ENCODE results near the gene ATP1B1. TPM values are rescaled to one million over a fixed set of nuclear protein-coding genes. Genes with fewer than 3 reads are reported as not detected.
A peak's percentile ranks its signal among the peaks of the same experiment; 100 is the strongest.

Gene ATP1B1
- total RNA-seq, 1 donor, result 13.7 TPM

DNA sequence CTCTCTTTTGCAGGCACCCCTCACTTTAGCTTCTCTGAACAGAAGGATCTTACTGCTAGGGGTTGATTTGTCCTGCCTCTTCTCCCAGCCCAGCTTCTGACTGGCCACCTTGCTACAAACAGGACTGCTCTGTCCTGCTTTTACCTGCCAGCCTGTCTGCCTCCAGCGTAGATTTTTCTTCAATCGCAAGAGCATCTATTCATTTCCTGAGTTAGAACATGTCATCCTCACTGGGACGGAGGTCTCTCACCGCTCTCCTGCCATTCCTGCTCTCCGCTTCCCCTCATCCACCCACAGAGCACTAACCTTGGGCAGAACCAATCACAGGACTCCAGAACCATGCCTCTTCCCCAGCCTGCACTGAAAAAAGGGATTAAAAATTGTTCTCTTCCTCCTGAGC, 3.5 kb upstream of the ATP1B1 start:
- no peak for DNase-seq (ENCODE audit: low read depth)
- no peak overlapping the region for H3K4me3 ChIP-seq (ENCODE audit: low read depth, low read length)
- TF ChIP-seq, protein P1, sequence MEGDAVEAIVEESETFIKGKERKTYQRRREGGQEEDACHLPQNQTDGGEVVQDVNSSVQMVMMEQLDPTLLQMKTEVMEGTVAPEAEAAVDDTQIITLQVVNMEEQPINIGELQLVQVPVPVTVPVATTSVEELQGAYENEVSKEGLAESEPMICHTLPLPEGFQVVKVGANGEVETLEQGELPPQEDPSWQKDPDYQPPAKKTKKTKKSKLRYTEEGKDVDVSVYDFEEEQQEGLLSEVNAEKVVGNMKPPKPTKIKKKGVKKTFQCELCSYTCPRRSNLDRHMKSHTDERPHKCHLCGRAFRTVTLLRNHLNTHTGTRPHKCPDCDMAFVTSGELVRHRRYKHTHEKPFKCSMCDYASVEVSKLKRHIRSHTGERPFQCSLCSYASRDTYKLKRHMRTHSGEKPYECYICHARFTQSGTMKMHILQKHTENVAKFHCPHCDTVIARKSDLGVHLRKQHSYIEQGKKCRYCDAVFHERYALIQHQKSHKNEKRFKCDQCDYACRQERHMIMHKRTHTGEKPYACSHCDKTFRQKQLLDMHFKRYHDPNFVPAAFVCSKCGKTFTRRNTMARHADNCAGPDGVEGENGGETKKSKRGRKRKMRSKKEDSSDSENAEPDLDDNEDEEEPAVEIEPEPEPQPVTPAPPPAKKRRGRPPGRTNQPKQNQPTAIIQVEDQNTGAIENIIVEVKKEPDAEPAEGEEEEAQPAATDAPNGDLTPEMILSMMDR (IDR thresholded peaks at IDR 0.05; ENCODE audit: insufficient read depth, low read length), result no peak

DNA sequence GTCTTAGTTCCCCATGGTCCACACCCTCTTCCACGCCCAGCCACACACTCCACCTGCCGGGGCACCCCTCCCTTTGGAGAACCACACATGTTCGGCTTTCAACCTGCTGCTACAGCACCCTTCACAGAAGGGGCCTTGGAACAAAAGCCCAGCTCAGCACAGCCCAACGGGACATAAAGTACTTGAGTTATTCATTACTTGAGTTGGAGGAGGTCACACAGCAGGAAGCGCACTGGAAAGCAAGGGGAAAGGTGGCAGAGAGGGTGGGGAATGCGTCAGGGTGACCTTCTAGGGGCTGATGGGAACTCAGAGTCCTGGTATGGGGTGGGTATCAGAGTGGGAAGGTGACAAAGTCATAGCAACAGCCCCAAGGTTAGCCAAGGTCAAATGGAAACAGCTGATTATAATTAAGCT, 3.0 kb upstream of the ATP1B1 start:
- no peak for DNase-seq (ENCODE audit: low read depth)
- H3K4me3 ChIP-seq (ENCODE audit: low read depth, low read length), result no peak overlapping the region
- TF ChIP-seq, protein P1 (IDR thresholded peaks at IDR 0.05; ENCODE audit: insufficient read depth, low read length), result no peak

DNA sequence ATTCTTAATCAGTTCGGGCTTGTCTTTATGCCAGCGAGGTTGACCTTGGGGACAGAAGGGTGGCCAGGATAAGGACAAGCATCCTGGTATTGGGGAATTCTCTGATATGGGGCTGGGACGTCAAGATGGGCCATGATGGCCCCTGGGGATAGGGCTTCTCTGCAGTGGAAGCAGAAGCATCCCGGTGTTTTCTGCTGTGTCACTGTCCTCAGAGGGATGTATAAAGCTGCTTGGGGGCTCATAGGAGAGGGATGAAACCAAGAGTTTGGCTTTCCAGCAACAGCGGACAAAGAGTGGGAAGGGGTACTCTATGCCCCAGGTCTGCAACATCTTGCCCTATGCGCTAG, 1.4 kb upstream of the ATP1B1 start:
- DNase-seq (ENCODE audit: low read depth), result no peak
- no peak overlapping the region for H3K4me3 ChIP-seq (ENCODE audit: low read depth, low read length)
- TF ChIP-seq, protein P1 (IDR thresholded peaks at IDR 0.05; ENCODE audit: insufficient read depth, low read length), result no peak

DNA sequence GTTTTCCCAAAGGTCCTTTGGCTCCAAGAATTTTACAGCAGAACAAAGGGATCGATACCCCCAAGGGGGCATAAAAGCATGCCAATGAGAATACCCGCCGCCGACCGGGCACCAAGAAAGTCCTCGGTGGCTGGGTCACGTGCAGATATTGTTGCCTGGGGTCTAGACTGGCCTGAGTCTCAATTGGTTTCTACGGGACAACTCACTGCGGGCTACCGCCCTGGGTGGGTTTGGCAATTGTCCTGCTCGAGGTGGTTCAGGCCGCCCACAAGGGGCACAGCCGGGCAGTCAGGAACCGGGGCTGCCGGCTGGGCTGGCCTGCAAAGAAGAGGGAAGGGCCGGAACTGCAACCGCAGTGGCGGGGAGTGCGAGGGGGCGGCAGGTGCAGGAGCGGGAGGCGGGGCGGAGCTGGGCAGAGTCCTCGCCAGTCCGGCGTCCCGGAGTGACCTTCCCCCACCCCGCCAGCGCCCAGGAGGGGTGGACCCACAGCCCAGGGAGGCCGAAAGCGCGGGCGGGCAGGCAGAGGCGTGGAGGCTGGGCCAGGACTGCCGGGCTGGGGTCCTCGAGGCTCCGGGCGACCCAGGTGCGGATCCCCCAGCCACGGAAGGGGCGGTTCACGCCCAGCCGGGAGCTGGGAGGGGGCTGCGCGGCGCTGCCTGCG, 926 bp upstream of the ATP1B1 start:
- TF ChIP-seq, protein P1 (IDR thresholded peaks at IDR 0.05; ENCODE audit: insufficient read depth, low read length), result no peak
- no peak for DNase-seq (ENCODE audit: low read depth)

DNA sequence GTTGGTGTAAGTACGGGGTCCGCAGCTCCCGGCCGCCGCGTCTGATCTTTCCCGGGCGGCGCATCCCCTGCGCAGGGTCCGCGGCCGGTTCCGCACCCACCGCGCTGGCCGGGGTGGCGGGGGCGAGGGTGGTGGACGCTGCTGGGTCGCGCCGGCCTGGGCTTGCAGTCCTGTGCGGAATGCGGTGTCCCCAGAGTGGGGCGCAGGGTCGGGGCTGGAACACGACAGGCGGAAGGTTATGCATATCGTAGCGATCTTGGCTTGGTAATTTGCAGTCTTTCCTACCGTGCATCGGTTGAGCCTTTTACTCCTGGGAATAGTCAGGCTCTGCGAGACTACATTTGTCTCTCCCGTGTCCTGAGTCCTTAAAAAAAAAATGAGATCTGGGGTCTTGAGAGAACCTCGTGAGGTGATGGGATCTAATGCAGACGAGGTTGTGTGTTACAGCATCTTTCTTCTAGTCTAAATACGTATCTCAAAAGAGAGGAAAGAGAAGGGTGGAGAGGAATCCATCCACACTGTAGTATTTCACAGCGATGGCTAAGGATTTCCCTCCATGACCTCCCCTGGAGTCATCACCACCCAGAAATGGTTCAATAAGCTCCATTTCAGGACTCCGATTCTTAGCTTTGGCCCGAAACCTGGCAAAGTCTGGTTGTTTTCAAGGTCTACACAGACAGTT, 572 bp downstream of the ATP1B1 start:
- DNase-seq (ENCODE audit: low read depth), result peak; percentile 41
- H3K4me3 ChIP-seq (ENCODE audit: low read depth, low read length), result peak overlapping the region; percentile 86
- TF ChIP-seq, protein P1 (IDR thresholded peaks at IDR 0.05; ENCODE audit: insufficient read depth, low read length), result no peak

More for the DNA sequence above, 926 bp upstream of the ATP1B1 start:
- peak overlapping the region; percentile 86 for H3K4me3 ChIP-seq (ENCODE audit: low read depth, low read length)

DNA sequence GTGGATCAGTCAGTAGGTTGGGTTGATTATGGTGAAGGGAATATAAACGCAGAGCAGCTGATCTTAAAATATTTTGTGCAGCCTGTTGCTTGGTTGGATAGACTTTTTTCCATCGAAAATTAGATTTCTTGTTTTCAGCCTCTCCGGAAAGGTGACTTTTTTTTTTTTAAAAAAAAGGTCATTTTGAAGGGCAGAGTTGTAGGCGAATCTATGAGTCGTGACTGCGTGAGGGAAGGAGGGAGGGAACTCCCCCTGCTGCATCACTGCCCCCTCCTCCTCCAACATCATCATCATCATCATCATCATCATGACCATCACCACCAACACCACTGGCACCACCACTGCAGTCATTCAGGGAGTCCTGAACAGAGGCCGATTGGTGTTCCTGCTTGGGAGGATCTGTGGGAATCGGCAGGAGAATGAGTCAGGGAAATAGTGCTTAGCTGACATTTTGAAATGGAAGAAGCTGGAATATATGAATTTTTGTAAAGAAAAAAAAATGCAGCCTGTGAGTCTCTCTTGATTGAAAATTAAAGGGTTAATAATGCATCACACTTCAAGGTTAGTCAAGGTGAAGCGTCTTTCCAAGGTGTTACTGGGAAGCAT, 1.2 kb downstream of the ATP1B1 start:
- DNase-seq (ENCODE audit: low read depth), result peak; percentile 33
- TF ChIP-seq, protein P1 (IDR thresholded peaks at IDR 0.05; ENCODE audit: insufficient read depth, low read length), result no peak

More for the DNA sequence above, 1.2 kb downstream of the ATP1B1 start:
- peak overlapping the region; percentile 86 for H3K4me3 ChIP-seq (ENCODE audit: low read depth, low read length)
